Measurements from ENCODE around the gene EIF3F. TPM values are rescaled to one million over a fixed set of nuclear protein-coding genes. Genes with fewer than 3 reads are reported as not detected.

The EIF3F gene
- total RNA-seq, 1 experiment from 2014 or later = 191 TPM

GRCh38 chr11:8045839-8046238, 58.7 kb downstream of the EIF3F start:
- H3K4me1 ChIP-seq (replicated peaks; ENCODE audit: insufficient read depth) = no peaks in the 10 kb centered on the region
- H2AFZ ChIP-seq = no peak overlapping the region
- H3K79me2 ChIP-seq (ENCODE audit: low read depth) = no peaks in the 10 kb centered on the region
- no peak overlapping the region for H3K4me2 ChIP-seq
- intact Hi-C loops (cut with micrococcal nuclease; ENCODE audit: unreplicated experiment) = no loop called here
- H3K4me3 ChIP-seq = no peak overlapping the region
- H4K20me1 ChIP-seq (ENCODE audit: insufficient read depth) = no peaks in the 10 kb centered on the region
- H3K9me2 ChIP-seq (ENCODE audit: insufficient read depth) = no peaks in the 10 kb centered on the region
- no TSS peak for BruUV-seq (replicated peaks)
- POLR2A ChIA-PET (ENCODE audit: unreplicated experiment) = no interaction called here
- H3F3A ChIP-seq (ENCODE audit: insufficient read depth, low read depth) = no peaks in the 10 kb centered on the region
- DNase-seq = no peak
- H3K36me3 ChIP-seq (ENCODE audit: low read depth) = no peaks in the 10 kb centered on the region
- no peaks in the 10 kb centered on the region for H3K27me3 ChIP-seq (ENCODE audit: insufficient read depth, low read depth)
- no peaks in the 10 kb centered on the region for H3K9me3 ChIP-seq (ENCODE audit: insufficient read depth, low read depth)
- CTCF ChIA-PET = no interaction called here
- no peak overlapping the region for H3K27ac ChIP-seq
- TF ChIP-seq CTCF (conservative IDR thresholded peaks at IDR 0.05) (no peak), EZH2 (IDR thresholded peaks at IDR 0.05; ENCODE audit: low read depth) (no peak)

- H3K9me3 ChIP-seq (ENCODE audit: insufficient read depth, low read depth) = no peaks in the 10 kb centered on the region
- no peaks in the 10 kb centered on the region for H3K27me3 ChIP-seq (ENCODE audit: insufficient read depth, low read depth)
- POLR2A ChIA-PET (ENCODE audit: unreplicated experiment) = no interaction called here
- DNase-seq = no peak
- H3K4me2 ChIP-seq = no peak overlapping the region
- H3K27ac ChIP-seq = no peak overlapping the region
- no peaks in the 10 kb centered on the region for H3K4me1 ChIP-seq (replicated peaks; ENCODE audit: insufficient read depth)
- H3K79me2 ChIP-seq (ENCODE audit: low read depth) = no peaks in the 10 kb centered on the region
- no peak overlapping the region for H3K4me3 ChIP-seq
- CTCF ChIA-PET = no interaction called here
- H3K9me2 ChIP-seq (ENCODE audit: insufficient read depth) = no peaks in the 10 kb centered on the region
- TF ChIP-seq EZH2 (IDR thresholded peaks at IDR 0.05; ENCODE audit: low read depth) (no peak), CTCF (conservative IDR thresholded peaks at IDR 0.05) (no peak)
- H3K36me3 ChIP-seq (ENCODE audit: low read depth) = no peaks in the 10 kb centered on the region
- H4K20me1 ChIP-seq (ENCODE audit: insufficient read depth) = no peaks in the 10 kb centered on the region
- no TSS peak for BruUV-seq (replicated peaks)
- no peaks in the 10 kb centered on the region for H3F3A ChIP-seq (ENCODE audit: insufficient read depth, low read depth)
- no peak overlapping the region for H2AFZ ChIP-seq
- intact Hi-C loops (cut with micrococcal nuclease; ENCODE audit: unreplicated experiment) = no loop called here
Observed at GRCh38 chr11:8047382-8047781, 60.2 kb downstream of the EIF3F start.

- Histone ChIP-seq H3K9me2 (ENCODE audit: insufficient read depth) (no peaks in the 10 kb centered on the region), H2AFZ (no peak overlapping the region), H3K27ac (no peak overlapping the region), H4K20me1 (ENCODE audit: insufficient read depth) (no peaks in the 10 kb centered on the region), H3K79me2 (ENCODE audit: low read depth) (no peaks in the 10 kb centered on the region), H3K9me3 (ENCODE audit: insufficient read depth, low read depth) (no peaks in the 10 kb centered on the region), H3K4me2 (no peak overlapping the region), H3K27me3 (ENCODE audit: insufficient read depth, low read depth) (no peaks in the 10 kb centered on the region), H3K4me1 (replicated peaks; ENCODE audit: insufficient read depth) (no peaks in the 10 kb centered on the region), H3F3A (ENCODE audit: insufficient read depth, low read depth) (no peaks in the 10 kb centered on the region), H3K4me3 (no peak overlapping the region), H3K36me3 (ENCODE audit: low read depth) (no peaks in the 10 kb centered on the region)
- DNase-seq = no peak
- TF ChIP-seq EZH2 (IDR thresholded peaks at IDR 0.05; ENCODE audit: low read depth) = no peak
- TF ChIP-seq CTCF (conservative IDR thresholded peaks at IDR 0.05) = no peak
- ChIA-PET CTCF (no interaction called here), POLR2A (ENCODE audit: unreplicated experiment) (no interaction called here)
- BruUV-seq (replicated peaks) = no TSS peak
- intact Hi-C loops (cut with micrococcal nuclease; ENCODE audit: unreplicated experiment) = no loop called here
Observed at GRCh38 chr11:8049084-8049483, 61.9 kb downstream of the EIF3F start.

Other genes with a start within 250 kb of the EIF3F start
- gene OR5P2, start 190.4 kb upstream of the EIF3F start, total RNA-seq (2021) = 1.3 and 2.5 TPM in 2 replicates
- gene OR5P3, start 156.5 kb upstream of the EIF3F start, total RNA-seq (2021) = 2.3 and 5.1 TPM in 2 replicates
- gene OR10A6, start 56.1 kb upstream of the EIF3F start, total RNA-seq (2021) = not detected in 2 replicates
- gene OR10A3, start 45.6 kb upstream of the EIF3F start, total RNA-seq (2021) = not detected in 2 replicates
- gene NLRP10, start 21.9 kb upstream of the EIF3F start, total RNA-seq (2021) = 0.96 and 1.6 TPM in 2 replicates
- not detected in 2 replicates for gene TUB, start 93.9 kb downstream of the EIF3F start, total RNA-seq (2021)
- gene RIC3, start 181.7 kb downstream of the EIF3F start, total RNA-seq (2021) = not detected in 2 replicates

Data from PC-9 (cell line).